Naive thymus-derived CD4-positive, alpha-beta T cell (primary cell): ENCODE measurements around the gene SETD1B. TPM values are rescaled to one million over a fixed set of nuclear protein-coding genes. Genes with fewer than 3 reads are reported as not detected.

Experiments used
- ATAC-seq: fragments of 150-1000 bp; cut with Tn5 transposase; 2 replicates; pipeline ENCODE4 v1.10.0; 2021; ENCODE audit warnings: mild to moderate bottlenecking, moderate library complexity
- CTCF ChIA-PET: fragments of 350-600 bp; sonication (Branson Sonifier 250); formaldehyde crosslinking; loops from one replicate; lab custom pipeline; 2021; ENCODE audit warnings: antibody characterized with exemption; lab: Charles Lee
- POLR2A ChIA-PET: fragments of 350-600 bp; sonication (Branson Sonifier 250); formaldehyde crosslinking; loops from one replicate; lab custom pipeline; 2021; ENCODE audit warnings: antibody characterized with exemption, inconsistent platforms; lab: Charles Lee
- DNase-seq, 9 donors: peaks; one replicate each; pipeline versions ENCODE4 v3.0.0 to v3.0.0-alpha.2; 2020 to 2022; ENCODE audit warnings: mixed read lengths in 1 of 9
- H3K27ac ChIP-seq: one replicate; pipeline ENCODE4 v1.7.0; 2013; ENCODE audit warnings: mild to moderate bottlenecking, low read depth, low read length, moderate library complexity
- H3K27me3 ChIP-seq, 2 donors: one replicate each; pipeline ENCODE4 v1.7.0; 2013; ENCODE audit warnings: low read length in 2 of 2, mild to moderate bottlenecking in 2 of 2, moderate library complexity in 2 of 2; ENCODE audit not compliant: control insufficient read depth in 2 of 2, insufficient read depth in 2 of 2
- H3K36me3 ChIP-seq, 3 experiments: 1 replicate in 2 of 3; 2 replicates in 1 of 3; pipeline ENCODE4 v1.7.0; 2013; ENCODE audit warnings: low read length in 3 of 3, mild to moderate bottlenecking in 3 of 3, moderate library complexity in 1 of 3; ENCODE audit not compliant: insufficient read depth in 3 of 3, control insufficient read depth in 2 of 3
- H3K4me1 ChIP-seq, 2 donors: one replicate each; pipeline ENCODE4 v1.7.0; 2013; ENCODE audit warnings: low read length in 2 of 2, mild to moderate bottlenecking in 2 of 2, moderate library complexity in 1 of 2; ENCODE audit not compliant: control insufficient read depth in 2 of 2, insufficient read depth in 2 of 2
- H3K4me3 ChIP-seq: 2 replicates; pipeline ENCODE4 v1.7.0; 2013; ENCODE audit warnings: mild to moderate bottlenecking, low read length
- H3K9me3 ChIP-seq, 3 experiments: 1 replicate in 2 of 3; 2 replicates in 1 of 3; pipeline ENCODE4 v1.7.0; 2013; ENCODE audit warnings: low read length in 3 of 3; ENCODE audit not compliant: control insufficient read depth in 2 of 3
- H3K27ac Mint-ChIP-seq, 9 donors: one replicate each; pipeline ENCODE4 v1.8.0; 2020 to 2022; ENCODE audit warnings: mixed read lengths in 9 of 9, mild to moderate bottlenecking in 8 of 9, moderate library complexity in 5 of 9, inconsistent platforms in 2 of 9
- H3K27me3 Mint-ChIP-seq, 5 donors: one replicate each; pipeline ENCODE4 v1.8.0; 2021 to 2022; ENCODE audit warnings: mixed read lengths in 5 of 5, mild to moderate bottlenecking in 1 of 5
- H3K36me3 Mint-ChIP-seq, 5 donors: one replicate each; pipeline ENCODE4 v1.8.0; 2020 to 2022; ENCODE audit warnings: mixed read lengths in 5 of 5, mild to moderate bottlenecking in 3 of 5, inconsistent platforms in 1 of 5
- H3K4me1 Mint-ChIP-seq, 7 donors: one replicate each; pipeline ENCODE4 v1.8.0; 2020 to 2022; ENCODE audit warnings: mixed read lengths in 7 of 7, mild to moderate bottlenecking in 3 of 7, inconsistent platforms in 1 of 7
- H3K4me3 Mint-ChIP-seq, 10 donors: one replicate each; pipeline ENCODE4 v1.8.0; 2020 to 2022; ENCODE audit warnings: mild to moderate bottlenecking in 10 of 10, mixed read lengths in 10 of 10, moderate library complexity in 6 of 10, inconsistent platforms in 2 of 10
- H3K9me3 Mint-ChIP-seq, 11 donors: one replicate each; pipeline ENCODE4 v1.8.0; 2020 to 2022; ENCODE audit warnings: mixed read lengths in 11 of 11, mild to moderate bottlenecking in 4 of 11, inconsistent platforms in 1 of 11, moderate library complexity in 1 of 11
- intact Hi-C, 2 donors: fragments of 100-400 bp; cut with micrococcal nuclease; formaldehyde crosslinking; loops; one replicate each; pipeline ENCODE4 v1.15.1; 2023
- polyA plus RNA-seq, 2 donors: library from polyadenylated mRNA; unstranded; fragments of 300-500 nt; fragmentation: Illumina TruSeq; gene quantifications; one replicate each; pipeline ENCODE4 v1.2.3, GENCODE V29; 2021
- total RNA-seq, 6 experiments: library from RNA in 5 of 6; stranded (reverse) in 5 of 6; gene quantifications; 1 replicate in 5 of 6; 2 replicates in 1 of 6; pipeline ENCODE4 v1.2.3 and lab custom pipeline; 2021 to 2026

Gene SETD1B
- total and polyA plus RNA-seq, 7 experiments from 2014 or later, result 2.1 to 124 (median 77.7) TPM

GRCh38 chr12:121820056-121820455 lies 16.2 kb downstream of the SETD1B start:
- Mint-ChIP-seq H3K27ac (no peak overlapping the region), H3K36me3 (peaks cover 4 to 26% (median 11%) of the 10 kb centered on the region in 5 donors), H3K9me3 (peaks cover 0 to 2% (median 0%) of the 10 kb centered on the region in 11 donors), H3K4me1 (peaks cover 3 to 15% (median 11%) of the 10 kb centered on the region in 7 donors), H3K4me3 (no peak overlapping the region), H3K27me3 (no peaks in the 10 kb centered on the region)
- no peak overlapping the region for H3K27ac ChIP-seq
- no peaks in the 10 kb centered on the region for H3K9me3 ChIP-seq
- CTCF ChIA-PET, result interaction anchor here (1.4 kb wide), 1 partner anchor 25 kb away, joined by 6 read pairs; no protein-coding TSS in a partner anchor
- H3K27me3 ChIP-seq, result no peaks in the 10 kb centered on the region
- intact Hi-C loops, result no loop called here
- ATAC-seq (no peak), DNase-seq (no peak)
- no peaks in the 10 kb centered on the region for H3K4me1 ChIP-seq
- no peak overlapping the region for H3K4me3 ChIP-seq
- POLR2A ChIA-PET, result interaction anchor here (1.0 to 2.0 kb wide), 5 partner anchors 8 to 26 kb away, joined by 3 to 9 read pairs (median 4); partner anchors contain the start of gene SETD1B
- H3K36me3 ChIP-seq, result peaks cover 12 to 92% (median 35%) of the 10 kb centered on the region in 3 experiments

DNA sequence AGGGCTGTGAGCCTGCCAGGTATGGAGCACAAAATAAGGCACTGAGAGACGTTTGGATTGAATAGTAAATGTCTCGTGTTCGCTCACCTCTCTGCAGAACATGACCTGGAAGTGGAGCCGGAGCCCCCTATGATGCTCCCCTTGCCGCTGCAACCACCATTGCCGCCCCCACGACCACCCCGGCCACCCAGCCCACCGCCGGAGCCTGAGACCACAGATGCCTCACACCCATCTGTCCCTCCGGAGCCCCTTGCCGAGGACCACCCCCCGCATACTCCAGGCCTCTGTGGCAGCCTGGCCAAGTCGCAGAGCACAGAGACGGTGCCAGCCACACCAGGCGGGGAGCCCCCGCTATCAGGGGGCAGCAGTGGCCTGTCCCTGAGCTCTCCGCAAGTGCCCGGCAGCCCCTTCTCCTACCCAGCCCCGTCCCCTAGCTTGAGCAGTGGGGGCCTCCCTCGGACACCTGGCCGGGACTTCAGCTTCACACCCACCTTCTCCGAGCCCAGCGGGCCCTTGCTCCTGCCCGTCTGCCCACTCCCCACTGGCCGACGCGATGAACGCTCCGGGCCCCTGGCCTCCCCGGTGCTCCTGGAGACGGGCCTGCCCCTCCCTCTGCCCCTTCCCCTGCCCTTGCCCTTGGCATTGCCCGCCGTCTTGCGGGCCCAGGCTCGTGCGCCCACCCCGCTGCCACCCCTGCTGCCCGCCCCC lies 18.7 kb downstream of the SETD1B start:
- POLR2A ChIA-PET, result interaction anchor here (0.7 to 1.2 kb wide), 2 partner anchors 19 to 28 kb away, joined by 3 read pairs; partner anchors contain the start of gene SETD1B

GRCh38 chr12:121823101-121823726 lies 19.4 kb downstream of the SETD1B start:
- POLR2A ChIA-PET, result interaction anchor here (0.7 to 3.3 kb wide), 2 partner anchors 10 to 29 kb away, joined by 3 to 10 read pairs; no protein-coding TSS in a partner anchor

More for the DNA sequence above, 18.7 kb downstream of the SETD1B start:
- DNase-seq (peak in 1 of 9 donors; percentile 7), ATAC-seq (no peak)
- H3K27ac ChIP-seq, result no peak overlapping the region
- H3K4me1 ChIP-seq, result no peaks in the 10 kb centered on the region
- peaks cover 11 to 89% (median 23%) of the 10 kb centered on the region in 3 experiments for H3K36me3 ChIP-seq
- no peaks in the 10 kb centered on the region for H3K9me3 ChIP-seq
- CTCF ChIA-PET, result no interaction called here
- H3K27ac Mint-ChIP-seq, result peak overlapping the region in 1 of 9 donors; percentile 65
- no peak overlapping the region for H3K4me3 Mint-ChIP-seq
- H3K27me3 Mint-ChIP-seq, result no peaks in the 10 kb centered on the region
- peaks cover 0 to 9% (median 0%) of the 10 kb centered on the region in 7 donors for H3K4me1 Mint-ChIP-seq
- intact Hi-C loops, result no loop called here
- H3K27me3 ChIP-seq, result no peaks in the 10 kb centered on the region
- peaks cover 0 to 4% (median 0%) of the 10 kb centered on the region in 11 donors for H3K9me3 Mint-ChIP-seq
- H3K4me3 ChIP-seq, result no peak overlapping the region
- peaks cover 4 to 24% (median 8%) of the 10 kb centered on the region in 5 donors for H3K36me3 Mint-ChIP-seq

DNA sequence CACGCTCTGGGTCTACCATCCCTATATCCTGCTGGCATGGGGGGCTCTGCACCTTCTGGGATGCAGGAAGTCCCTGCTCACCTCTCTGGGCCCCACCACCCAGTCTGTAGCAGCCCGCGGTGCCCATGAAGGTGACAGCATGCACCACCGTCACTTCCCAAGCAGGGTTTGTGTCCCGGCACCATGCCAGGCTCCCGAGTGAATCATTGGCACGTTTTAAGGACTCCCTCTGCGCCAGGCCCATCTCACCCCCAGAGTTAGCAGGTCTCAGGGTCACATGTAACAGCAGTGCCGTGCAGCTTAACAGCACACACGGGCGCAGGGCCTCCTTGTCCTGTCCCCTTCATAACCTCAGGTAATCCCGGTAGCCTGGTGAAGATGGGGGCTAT lies 19.9 kb downstream of the SETD1B start:
- Mint-ChIP-seq H3K4me3 (peak overlapping the region in 1 of 10 donors; percentile 23), H3K27ac (peak overlapping the region in 2 of 9 donors; percentile 38 to 58), H3K9me3 (peaks cover 0 to 5% (median 0%) of the 10 kb centered on the region in 11 donors), H3K36me3 (peaks cover 10 to 25% (median 11%) of the 10 kb centered on the region in 5 donors), H3K27me3 (no peaks in the 10 kb centered on the region), H3K4me1 (peaks cover 0 to 9% (median 4%) of the 10 kb centered on the region in 7 donors)
- no peaks in the 10 kb centered on the region for H3K27me3 ChIP-seq
- no peaks in the 10 kb centered on the region for H3K9me3 ChIP-seq
- no peak overlapping the region for H3K4me3 ChIP-seq
- intact Hi-C loops, result loop anchor here in 1 of 2 donors (2.0 kb wide), 1 partner anchor 15 kb away; no protein-coding TSS in a partner anchor
- DNase-seq (peak in 1 of 9 donors; percentile 9), ATAC-seq (no peak)
- CTCF ChIA-PET, result no interaction called here
- POLR2A ChIA-PET, result interaction anchor here (3.3 kb wide), 1 partner anchor 11 kb away, joined by 10 read pairs; no protein-coding TSS in a partner anchor
- H3K36me3 ChIP-seq, result peaks cover 16 to 93% (median 28%) of the 10 kb centered on the region in 3 experiments
- H3K4me1 ChIP-seq, result no peaks in the 10 kb centered on the region
- H3K27ac ChIP-seq, result no peak overlapping the region

More at GRCh38 chr12:121823101-121823726, 19.4 kb downstream of the SETD1B start:
- peaks cover 0 to 9% (median 1%) of the 10 kb centered on the region in 7 donors for H3K4me1 Mint-ChIP-seq
- peak overlapping the region in 1 of 10 donors; percentile 23 for H3K4me3 Mint-ChIP-seq
- peaks cover 5 to 20% (median 6%) of the 10 kb centered on the region in 5 donors for H3K36me3 Mint-ChIP-seq
- no peaks in the 10 kb centered on the region for H3K27me3 Mint-ChIP-seq
- ATAC-seq (no peak), DNase-seq (peak in 1 of 9 donors; percentile 10)
- Histone ChIP-seq H3K36me3 (peaks cover 11 to 89% (median 23%) of the 10 kb centered on the region in 3 experiments), H3K27ac (no peak overlapping the region), H3K4me1 (no peaks in the 10 kb centered on the region), H3K27me3 (no peaks in the 10 kb centered on the region), H3K9me3 (no peaks in the 10 kb centered on the region), H3K4me3 (no peak overlapping the region)
- CTCF ChIA-PET, result no interaction called here
- H3K9me3 Mint-ChIP-seq, result peaks cover 0 to 4% (median 0%) of the 10 kb centered on the region in 11 donors
- H3K27ac Mint-ChIP-seq, result peak overlapping the region in 1 of 9 donors; percentile 58
- intact Hi-C loops, result no loop called here

DNA sequence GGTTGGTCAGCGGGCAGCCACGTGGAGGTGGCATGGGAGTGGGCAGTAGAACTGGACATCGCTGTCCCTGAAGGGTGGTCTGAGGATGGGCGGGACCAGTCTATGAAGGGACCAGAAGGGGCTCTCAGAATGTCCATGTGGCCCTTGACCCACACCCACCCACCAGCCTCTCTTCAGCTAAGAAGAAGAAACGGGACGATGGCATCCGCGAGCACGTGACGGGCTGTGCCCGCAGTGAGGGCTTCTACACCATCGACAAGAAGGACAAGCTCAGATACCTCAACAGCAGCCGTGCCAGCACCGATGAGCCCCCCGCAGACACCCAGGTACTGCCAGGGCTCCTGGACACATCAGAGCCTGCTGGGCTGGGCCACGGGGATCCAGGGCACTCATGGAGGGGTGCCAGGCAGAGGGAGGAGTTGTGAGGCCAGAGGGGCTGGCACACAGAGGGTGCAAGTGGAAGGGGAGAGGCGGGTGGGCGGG lies 21.3 kb downstream of the SETD1B start:
- H3K27me3 Mint-ChIP-seq, result no peaks in the 10 kb centered on the region
- intact Hi-C loops, result loop anchor here in 1 of 2 donors (2.0 kb wide), 1 partner anchor 14 kb away; no protein-coding TSS in a partner anchor
- H3K4me3 Mint-ChIP-seq, result no peak overlapping the region
- no peak overlapping the region for H3K27ac ChIP-seq
- H3K4me1 Mint-ChIP-seq, result peaks cover 0 to 8% (median 6%) of the 10 kb centered on the region in 7 donors
- peaks cover 0 to 5% (median 0%) of the 10 kb centered on the region in 11 donors for H3K9me3 Mint-ChIP-seq
- peak overlapping the region in 4 of 9 donors; percentile 5 to 67 (median 38) for H3K27ac Mint-ChIP-seq
- peaks cover 8 to 34% (median 18%) of the 10 kb centered on the region in 5 donors for H3K36me3 Mint-ChIP-seq
- peaks cover 17 to 95% (median 28%) of the 10 kb centered on the region in 3 experiments for H3K36me3 ChIP-seq
- H3K4me1 ChIP-seq, result no peaks in the 10 kb centered on the region
- H3K9me3 ChIP-seq, result no peaks in the 10 kb centered on the region
- no peak overlapping the region for H3K4me3 ChIP-seq
- CTCF ChIA-PET, result interaction anchor here (1.3 to 1.6 kb wide), 3 partner anchors 8 to 31 kb away, joined by 3 to 6 read pairs (median 4); partner anchors contain the start of gene RHOF
- POLR2A ChIA-PET, result interaction anchor here (0.6 to 3.3 kb wide), 6 partner anchors 10 to 60 kb away, joined by 3 to 10 read pairs (median 4); partner anchors contain the start of gene RHOF
- ATAC-seq (no peak), DNase-seq (peak in 1 of 9 donors; percentile 13)
- H3K27me3 ChIP-seq, result no peaks in the 10 kb centered on the region
